Prostate gland (tissue), 2 donors: ENCODE data around the gene PLCB1.

Experiments
- POLR2A ChIP-seq: fragments of 450-650 bp; IDR thresholded peaks from one replicate; pipeline ENCODE4 v1.6.1; 2016; ENCODE audit warnings: antibody characterized with exemption, mild to moderate bottlenecking
- TF ChIP-seq, protein P1 (sequence below), 4 experiments: fragments of 200-600 bp in 2 of 4; fragments of 450-650 bp in 2 of 4; sonication (generic) in 2 of 4; IDR thresholded peaks; 1 replicate in 3 of 4; 2 replicates in 1 of 4; pipeline ENCODE4 v1.5.1; 2016 to 2019; ENCODE audit warnings: antibody characterized with exemption in 4 of 4, mild to moderate bottlenecking in 2 of 4, moderate library complexity in 2 of 4

DNA sequence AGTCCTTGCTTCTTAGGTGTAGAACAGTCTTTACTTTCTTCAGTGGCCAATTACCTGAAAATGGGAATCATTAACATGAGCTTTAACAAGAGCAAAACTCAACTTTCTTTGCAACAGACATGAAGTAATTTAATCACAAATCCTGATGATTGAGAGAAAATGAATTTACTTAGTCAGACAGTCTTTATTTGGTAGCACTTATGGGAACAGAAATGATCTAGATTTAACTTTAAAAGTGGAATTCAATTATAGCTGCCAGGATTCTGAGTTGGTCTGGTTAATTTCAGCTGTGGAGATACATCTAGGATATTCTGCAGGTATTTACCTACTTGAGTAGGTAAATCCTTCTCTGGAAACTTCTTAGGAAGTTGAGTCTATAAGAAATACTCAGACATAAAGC, 492.6 kb downstream of the PLCB1 start:
- TF ChIP-seq, protein P1, sequence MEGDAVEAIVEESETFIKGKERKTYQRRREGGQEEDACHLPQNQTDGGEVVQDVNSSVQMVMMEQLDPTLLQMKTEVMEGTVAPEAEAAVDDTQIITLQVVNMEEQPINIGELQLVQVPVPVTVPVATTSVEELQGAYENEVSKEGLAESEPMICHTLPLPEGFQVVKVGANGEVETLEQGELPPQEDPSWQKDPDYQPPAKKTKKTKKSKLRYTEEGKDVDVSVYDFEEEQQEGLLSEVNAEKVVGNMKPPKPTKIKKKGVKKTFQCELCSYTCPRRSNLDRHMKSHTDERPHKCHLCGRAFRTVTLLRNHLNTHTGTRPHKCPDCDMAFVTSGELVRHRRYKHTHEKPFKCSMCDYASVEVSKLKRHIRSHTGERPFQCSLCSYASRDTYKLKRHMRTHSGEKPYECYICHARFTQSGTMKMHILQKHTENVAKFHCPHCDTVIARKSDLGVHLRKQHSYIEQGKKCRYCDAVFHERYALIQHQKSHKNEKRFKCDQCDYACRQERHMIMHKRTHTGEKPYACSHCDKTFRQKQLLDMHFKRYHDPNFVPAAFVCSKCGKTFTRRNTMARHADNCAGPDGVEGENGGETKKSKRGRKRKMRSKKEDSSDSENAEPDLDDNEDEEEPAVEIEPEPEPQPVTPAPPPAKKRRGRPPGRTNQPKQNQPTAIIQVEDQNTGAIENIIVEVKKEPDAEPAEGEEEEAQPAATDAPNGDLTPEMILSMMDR (IDR thresholded peaks at IDR 0.05): no peak
- no peak for TF ChIP-seq POLR2A
